ENCODE results near the gene CREBL2. TPM values are rescaled to one million over a fixed set of nuclear protein-coding genes. Genes with fewer than 3 reads are reported as not detected.
A peak's percentile ranks its signal among the peaks of the same experiment; 100 is the strongest.
"Not testable (repeated sequence)": the region's sequence is repeated elsewhere in the genome, so short reads cannot be mapped to it uniquely, and the experiment has no call there.

Gene CREBL2
- total RNA-seq, 1 donor from 2014 or later: 37.9 TPM

GRCh38 chr12:12639995-12640394, 28.3 kb downstream of the CREBL2 start:
- DNase-seq: not testable (repeated sequence)

- DNase-seq: no peak
Observed at GRCh38 chr12:12641650-12642049, 30.0 kb downstream of the CREBL2 start.

GRCh38 chr12:12642916-12643315, 31.2 kb downstream of the CREBL2 start:
- no peak for DNase-seq

GRCh38 chr12:12645485-12645884, 33.8 kb downstream of the CREBL2 start:
- peak; percentile 45 for DNase-seq

- not testable (repeated sequence) for DNase-seq
Observed at GRCh38 chr12:12645968-12646367, 34.3 kb downstream of the CREBL2 start.

GRCh38 chr12:12646483-12647072, 34.9 kb downstream of the CREBL2 start:
- DNase-seq: no peak

- DNase-seq: no peak
Observed at GRCh38 chr12:12648284-12648683, 36.6 kb downstream of the CREBL2 start.

GRCh38 chr12:12648951-12649650, 37.4 kb downstream of the CREBL2 start:
- no peak for DNase-seq

- no peak for DNase-seq
Observed at GRCh38 chr12:12651752-12652151, 40.1 kb downstream of the CREBL2 start.

- DNase-seq: not testable (repeated sequence)
Observed at GRCh38 chr12:12652704-12653103, 41.0 kb downstream of the CREBL2 start.

- DNase-seq: no peak
Observed at GRCh38 chr12:12653922-12654321, 42.2 kb downstream of the CREBL2 start.

- DNase-seq: no peak
Observed at GRCh38 chr12:12654691-12655460, 43.2 kb downstream of the CREBL2 start.

GRCh38 chr12:12660201-12660600, 48.5 kb downstream of the CREBL2 start:
- no peak for DNase-seq

- no peak for DNase-seq
Observed at GRCh38 chr12:12661086-12661856, 49.6 kb downstream of the CREBL2 start.

GRCh38 chr12:12663644-12664294, 52.1 kb downstream of the CREBL2 start:
- no peak for DNase-seq

- peak; percentile 20 for DNase-seq
Observed at GRCh38 chr12:12665194-12665593, 53.5 kb downstream of the CREBL2 start.

GRCh38 chr12:12668005-12668404, 56.3 kb downstream of the CREBL2 start:
- DNase-seq: no peak

GRCh38 chr12:12669020-12669419, 57.3 kb downstream of the CREBL2 start:
- DNase-seq: no peak

GRCh38 chr12:12671850-12672660, 60.4 kb downstream of the CREBL2 start:
- DNase-seq: no peak

GRCh38 chr12:12673296-12673695, 61.6 kb downstream of the CREBL2 start:
- no peak for DNase-seq

GRCh38 chr12:12676605-12677004, 64.9 kb downstream of the CREBL2 start:
- DNase-seq: no peak
